Measurements from ENCODE around the gene ATP1B3. TPM values are rescaled to one million over a fixed set of nuclear protein-coding genes. Genes with fewer than 3 reads are reported as not detected.
"Not testable (repeated sequence)": the region's sequence is repeated elsewhere in the genome, so short reads cannot be mapped to it uniquely, and the experiment has no call there.

Gene ATP1B3
- total RNA-seq, 1 donor from 2014 or later: 161 TPM

- Histone ChIP-seq H3K4me3 (no peak overlapping the region), H3K27me3 (no peaks in the 10 kb centered on the region), H3K27ac (no peak overlapping the region), H3K9me3 (no peaks in the 10 kb centered on the region), H3K4me1 (no peaks in the 10 kb centered on the region), H3K36me3 (peaks cover 2% of the 10 kb centered on the region)
- DNase-seq (no peak), ATAC-seq (no peak)
- intact Hi-C loops (cut with DNase I): no loop called here
- no peak for TF ChIP-seq CTCF (IDR thresholded peaks at IDR 0.05)
Observed at GRCh38 chr3:141971571-141971970, 95.1 kb downstream of the ATP1B3 start.

- DNase-seq (no peak), ATAC-seq (no peak)
- Histone ChIP-seq H3K27me3 (no peaks in the 10 kb centered on the region), H3K36me3 (peaks cover 4% of the 10 kb centered on the region), H3K4me3 (no peak overlapping the region), H3K27ac (no peak overlapping the region), H3K9me3 (no peaks in the 10 kb centered on the region), H3K4me1 (no peaks in the 10 kb centered on the region)
- intact Hi-C loops (cut with DNase I): no loop called here
- no peak for TF ChIP-seq CTCF (IDR thresholded peaks at IDR 0.05)
Observed at GRCh38 chr3:141972399-141972798, 96.0 kb downstream of the ATP1B3 start.

- H3K9me3 ChIP-seq; H3K4me1 ChIP-seq; H3K4me3 ChIP-seq; ATAC-seq; intact Hi-C loops (cut with DNase I); H3K36me3 ChIP-seq; H3K27ac ChIP-seq; H3K27me3 ChIP-seq: not testable (repeated sequence)
- peak; percentile 65 for DNase-seq
Observed at GRCh38 chr3:141974777-141975176, 98.3 kb downstream of the ATP1B3 start.

Other genes starting within 250 kb of the ATP1B3 start
- 68.6 TPM for gene RNF7, start 138.3 kb upstream of the ATP1B3 start, total RNA-seq
- 0.12 TPM for gene GRK7, start 113.2 kb upstream of the ATP1B3 start, total RNA-seq